H7 (cell line): ENCODE data around the gene ARHGEF5. TPM values are rescaled to one million over a fixed set of nuclear protein-coding genes. Genes with fewer than 3 reads are reported as not detected.
"Not testable (repeated sequence)": the region's sequence is repeated elsewhere in the genome, so short reads cannot be mapped to it uniquely, and the experiment has no call there.

Experiments
- DNase-seq: peaks from one replicate; pipeline ENCODE4 v3.0.0; 2012
- H3K27me3 ChIP-seq: 2 replicates; pipeline ENCODE4 v1.6.0; 2011; ENCODE audit warnings: mild to moderate bottlenecking, low read length; ENCODE audit not compliant: control insufficient read depth, insufficient read depth
- H3K36me3 ChIP-seq: replicated peaks from 2 replicates; pipeline ENCODE4 v1.5.1; 2011; ENCODE audit warnings: low read length; ENCODE audit not compliant: control insufficient read depth, insufficient read depth
- H3K4me3 ChIP-seq: 2 replicates; pipeline ENCODE4 v1.5.1; 2011; ENCODE audit warnings: low read depth, mild to moderate bottlenecking, control low read depth, low read length, moderate library complexity; ENCODE audit not compliant: insufficient read depth
- total RNA-seq: library from RNA; depleted of rRNA; stranded (reverse); fragments of >200 nt; shearing (Covaris generic); gene quantifications from 2 replicates; pipeline ENCODE4 v1.2.3, GENCODE V29; 2014

ARHGEF5 gene
- total RNA-seq, 1 experiment from 2014 or later, result 10.4 TPM

DNA sequence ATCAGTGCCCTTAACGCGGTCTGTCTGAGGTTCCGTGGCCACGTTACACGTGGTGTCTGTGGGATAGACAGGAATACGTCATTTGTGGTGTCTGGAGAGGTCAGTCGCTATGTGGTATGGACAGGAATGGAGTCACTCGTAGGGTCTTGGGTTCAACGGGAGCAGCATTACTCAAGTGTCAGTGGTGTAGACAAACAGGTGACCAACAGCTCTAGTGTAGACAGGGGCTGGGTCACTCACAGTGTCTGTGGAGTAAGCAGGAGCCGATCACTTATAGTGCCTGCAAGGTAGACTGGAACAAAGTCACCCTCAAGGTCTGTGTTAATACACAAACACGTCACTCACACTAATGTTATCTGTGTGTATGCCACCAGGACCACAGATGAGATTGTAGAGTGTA, 1.7 kb downstream of the ARHGEF5 start:
- H3K4me3 ChIP-seq, H3K36me3 ChIP-seq, H3K27me3 ChIP-seq, DNase-seq: not testable (repeated sequence)

DNA sequence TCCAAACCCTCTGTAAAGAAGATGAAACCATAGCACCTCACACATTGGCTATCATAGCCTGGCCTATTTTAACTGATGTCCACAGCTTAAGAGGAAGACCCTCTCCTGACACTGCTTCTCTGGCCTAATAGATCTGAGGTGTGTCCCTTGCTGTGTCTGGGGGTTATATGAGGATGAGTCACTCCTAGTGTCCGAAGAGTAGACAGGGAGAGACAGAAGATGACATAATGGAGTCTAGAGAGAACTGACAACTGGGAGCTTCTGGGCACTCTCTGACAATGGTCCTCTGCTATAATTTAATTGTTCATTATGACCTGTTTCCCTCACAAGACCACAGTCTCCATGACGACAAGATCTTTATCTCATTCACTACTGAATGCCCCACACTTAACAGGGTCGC, 6.9 kb downstream of the ARHGEF5 start:
- H3K4me3 ChIP-seq, H3K36me3 ChIP-seq, H3K27me3 ChIP-seq, DNase-seq: not testable (repeated sequence)

DNA sequence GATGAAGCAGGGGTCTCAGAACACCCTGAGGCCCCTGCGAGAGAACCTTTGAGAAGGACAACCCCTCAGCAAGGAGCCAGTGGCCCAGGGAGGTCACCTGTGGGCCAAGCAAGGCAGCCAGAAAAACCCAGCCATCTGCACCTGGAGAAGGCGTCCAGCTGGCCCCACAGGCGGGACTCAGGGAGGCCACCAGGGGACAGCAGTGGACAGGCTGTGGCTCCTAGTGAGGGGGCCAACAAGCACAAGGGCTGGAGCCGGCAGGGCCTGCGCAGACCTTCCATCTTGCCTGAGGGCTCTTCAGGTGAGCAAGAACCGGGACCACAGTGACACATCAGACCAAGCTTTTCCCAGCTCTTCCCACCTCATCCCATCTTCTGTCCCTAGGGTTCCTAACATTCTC, 10.3 kb downstream of the ARHGEF5 start:
- H3K36me3 ChIP-seq, result not testable (repeated sequence)

DNA sequence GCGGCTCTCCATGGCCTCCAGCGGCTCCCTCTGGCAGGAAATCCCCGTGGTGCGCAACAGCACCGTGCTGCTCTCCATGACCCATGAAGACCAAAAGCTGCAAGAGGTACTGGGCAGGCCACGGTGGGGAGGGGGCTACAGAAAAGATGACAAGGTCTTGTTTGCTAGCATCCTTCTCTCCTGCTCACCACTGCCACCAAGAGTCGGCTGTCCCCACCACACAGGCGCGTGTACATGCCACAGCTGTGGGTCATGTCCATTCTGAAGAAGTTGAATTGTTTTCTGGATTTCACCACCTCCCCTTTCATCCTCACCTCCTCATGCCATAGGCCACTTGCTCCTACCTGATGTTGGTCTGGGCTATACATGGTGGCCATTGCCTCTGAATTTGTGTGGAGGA, 12.0 kb downstream of the ARHGEF5 start:
- H3K36me3 ChIP-seq, H3K4me3 ChIP-seq, H3K27me3 ChIP-seq, DNase-seq: not testable (repeated sequence)

More for the DNA sequence above, 10.3 kb downstream of the ARHGEF5 start:
- H3K27me3 ChIP-seq, DNase-seq, H3K4me3 ChIP-seq: not testable (repeated sequence)

DNA sequence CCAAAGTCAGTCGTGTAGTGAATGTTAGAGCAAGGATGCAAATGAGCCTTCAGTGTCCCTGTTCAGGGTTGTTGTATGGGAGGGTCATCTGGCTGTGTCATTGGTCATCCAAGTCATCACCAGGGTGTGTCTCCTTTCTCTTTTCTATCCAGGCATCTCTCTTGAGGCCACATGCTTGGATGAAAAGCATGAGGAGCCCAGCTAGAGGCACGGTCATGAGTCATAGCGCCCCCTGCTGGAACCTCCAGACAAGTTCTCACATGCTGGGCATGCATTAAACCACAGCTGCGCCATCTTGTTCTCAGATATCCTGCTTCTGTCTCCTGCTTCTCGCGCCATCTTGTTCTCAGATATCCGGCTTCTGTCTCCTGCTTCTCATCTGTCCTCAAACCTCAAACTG, 14.0 kb downstream of the ARHGEF5 start:
- DNase-seq, H3K36me3 ChIP-seq, H3K4me3 ChIP-seq, H3K27me3 ChIP-seq: not testable (repeated sequence)

DNA sequence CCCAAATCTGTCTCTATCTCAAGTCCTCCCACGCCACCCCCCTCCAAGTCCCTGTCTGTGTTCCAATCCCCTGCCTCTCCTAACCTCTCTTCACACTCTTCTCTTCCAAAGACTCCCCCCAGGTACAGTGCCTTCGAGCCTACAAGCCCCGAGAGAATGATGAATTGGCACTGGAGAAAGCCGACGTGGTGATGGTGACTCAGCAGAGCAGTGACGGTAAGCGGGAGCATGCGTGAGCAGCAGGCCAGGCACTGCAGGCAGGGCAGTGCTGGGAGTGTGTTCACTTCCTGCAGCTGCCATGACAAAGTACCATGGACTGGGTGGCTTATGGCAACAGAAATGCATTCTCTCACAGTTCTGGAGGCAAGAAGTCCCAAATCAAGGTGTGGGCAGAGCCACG, 23.4 kb downstream of the ARHGEF5 start:
- H3K4me3 ChIP-seq, result no peak overlapping the region
- H3K36me3 ChIP-seq, result peaks cover 14% of the 10 kb centered on the region
- DNase-seq, result no peak
- H3K27me3 ChIP-seq, result no peaks in the 10 kb centered on the region

DNA sequence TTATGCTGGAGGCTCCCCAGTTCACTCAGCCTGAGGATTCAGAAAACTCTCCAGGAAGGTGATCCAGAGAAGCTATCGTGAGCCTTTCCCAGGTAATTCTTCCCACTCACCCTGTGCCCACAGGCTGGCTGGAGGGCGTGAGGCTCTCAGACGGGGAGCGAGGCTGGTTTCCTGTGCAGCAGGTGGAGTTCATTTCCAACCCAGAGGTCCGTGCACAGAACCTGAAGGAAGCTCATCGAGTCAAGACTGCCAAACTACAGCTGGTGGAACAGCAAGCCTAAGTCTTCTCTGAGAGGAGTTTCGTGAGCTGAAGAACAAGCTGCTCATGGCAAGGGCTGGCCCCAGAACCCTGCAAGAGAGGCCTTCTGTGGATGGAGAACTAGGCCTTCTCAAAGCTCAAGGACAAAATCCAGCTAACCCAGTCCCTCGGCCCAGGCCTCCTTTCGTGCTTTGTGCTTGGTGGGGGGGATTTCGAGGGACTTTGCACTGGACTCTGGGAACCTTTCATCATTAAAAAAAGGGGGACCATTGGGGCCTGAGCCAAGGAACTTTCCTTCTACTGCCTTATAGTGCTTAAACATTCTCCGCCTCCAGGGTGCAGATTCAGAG, 24.7 kb downstream of the ARHGEF5 start:
- no peak overlapping the region for H3K4me3 ChIP-seq
- DNase-seq, result no peak
- peaks cover 12% of the 10 kb centered on the region for H3K36me3 ChIP-seq
- H3K27me3 ChIP-seq, result no peaks in the 10 kb centered on the region

DNA sequence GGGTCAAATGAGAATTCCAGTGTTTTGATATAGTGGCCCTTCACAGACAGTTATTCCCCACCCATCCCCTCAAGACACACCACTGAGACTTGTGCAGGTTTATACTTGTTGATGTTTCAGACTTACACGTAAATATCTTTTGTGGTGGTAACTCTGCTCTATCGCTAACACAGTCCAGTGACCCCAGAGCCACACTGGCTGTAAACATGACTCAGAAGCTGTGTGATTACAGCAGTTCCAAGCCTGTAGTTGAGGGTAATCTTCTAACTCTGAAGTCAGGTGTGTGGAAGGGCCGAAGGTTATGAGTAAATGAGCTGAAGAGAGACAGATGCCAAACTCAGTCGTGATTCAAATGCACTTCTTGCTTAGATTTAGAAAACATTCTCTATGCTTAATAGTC, 28.9 kb downstream of the ARHGEF5 start:
- Histone ChIP-seq H3K36me3 (peaks cover 5% of the 10 kb centered on the region), H3K27me3 (no peaks in the 10 kb centered on the region), H3K4me3 (no peak overlapping the region)
- DNase-seq, result no peak

DNA sequence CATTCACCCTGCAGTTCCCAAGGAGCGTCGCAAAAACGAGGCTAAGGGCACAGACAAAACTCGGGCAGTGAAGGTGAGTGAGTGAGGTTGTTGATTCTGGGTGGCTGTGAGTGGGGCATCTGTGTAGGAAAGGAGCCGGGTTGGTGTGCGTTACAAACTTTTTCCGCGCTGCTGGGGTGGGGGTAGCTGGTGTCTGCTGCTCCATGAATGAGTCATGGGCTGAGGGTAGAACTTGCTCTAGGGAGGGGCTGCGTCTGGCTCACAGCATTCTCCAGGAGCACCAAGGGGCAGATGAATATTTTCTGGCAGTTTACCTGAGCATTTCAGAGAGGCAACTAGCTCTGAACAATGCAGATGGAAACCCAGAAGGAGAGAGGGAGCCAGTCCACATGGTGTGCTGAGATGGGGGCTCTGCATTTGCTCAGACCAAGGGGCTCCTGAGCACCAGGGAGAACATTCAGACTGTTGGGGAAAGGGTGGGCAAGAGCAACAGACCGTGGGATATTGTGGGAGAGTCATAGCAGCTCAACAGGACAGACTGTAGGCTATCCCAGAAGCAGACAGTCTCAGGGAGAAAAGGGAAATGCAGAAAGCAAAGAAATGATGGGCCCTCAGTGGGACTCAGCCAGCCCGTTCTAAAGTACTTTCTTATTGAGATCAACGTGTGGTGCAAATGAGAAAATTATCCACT, 29.5 kb downstream of the ARHGEF5 start:
- H3K36me3 ChIP-seq, result peaks cover 1% of the 10 kb centered on the region
- no peak for DNase-seq
- H3K4me3 ChIP-seq, result no peak overlapping the region
- no peaks in the 10 kb centered on the region for H3K27me3 ChIP-seq

DNA sequence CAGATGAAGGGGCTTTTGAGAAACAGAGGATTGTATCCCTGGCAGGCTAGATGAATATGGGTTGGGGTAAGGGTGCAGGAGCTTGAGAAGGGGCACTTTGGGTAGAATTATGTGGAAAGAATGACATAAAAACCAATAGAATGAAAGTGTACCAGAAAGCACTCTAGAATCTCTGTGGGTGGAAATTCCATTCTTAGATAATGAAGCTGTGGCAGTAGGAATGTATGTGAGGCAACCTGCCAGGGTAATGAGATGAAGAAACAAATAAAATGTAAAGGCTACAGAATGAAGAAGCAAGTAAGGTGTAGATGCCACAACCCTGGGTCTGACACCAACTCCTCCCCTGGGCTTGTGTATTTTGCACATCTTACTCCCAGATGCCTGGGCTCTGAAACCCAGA, 31.5 kb downstream of the ARHGEF5 start:
- no peaks in the 10 kb centered on the region for H3K36me3 ChIP-seq
- no peak overlapping the region for H3K4me3 ChIP-seq
- DNase-seq, result no peak
- no peaks in the 10 kb centered on the region for H3K27me3 ChIP-seq

DNA sequence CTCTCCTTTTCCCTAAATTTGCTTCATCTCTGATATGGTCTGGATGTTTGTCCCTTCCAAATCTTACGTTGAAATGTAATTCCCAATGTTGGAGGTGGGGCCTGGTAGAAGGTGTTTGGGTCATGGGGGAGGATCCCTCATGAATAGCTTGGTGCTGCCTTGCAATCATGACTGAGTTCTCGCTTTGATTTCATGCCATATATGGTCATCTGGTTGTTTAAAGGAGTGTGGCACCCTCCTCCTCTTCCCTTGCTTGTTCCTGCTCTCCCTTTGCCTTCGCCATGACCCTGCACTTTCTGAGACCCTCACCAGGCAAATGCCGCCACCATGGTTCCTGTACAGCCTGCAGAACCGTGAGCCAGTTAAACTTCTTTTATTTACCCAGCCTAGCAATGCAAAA, 33.7 kb downstream of the ARHGEF5 start:
- Histone ChIP-seq H3K4me3 (no peak overlapping the region), H3K27me3 (no peaks in the 10 kb centered on the region), H3K36me3 (no peaks in the 10 kb centered on the region)
- DNase-seq, result no peak

DNA sequence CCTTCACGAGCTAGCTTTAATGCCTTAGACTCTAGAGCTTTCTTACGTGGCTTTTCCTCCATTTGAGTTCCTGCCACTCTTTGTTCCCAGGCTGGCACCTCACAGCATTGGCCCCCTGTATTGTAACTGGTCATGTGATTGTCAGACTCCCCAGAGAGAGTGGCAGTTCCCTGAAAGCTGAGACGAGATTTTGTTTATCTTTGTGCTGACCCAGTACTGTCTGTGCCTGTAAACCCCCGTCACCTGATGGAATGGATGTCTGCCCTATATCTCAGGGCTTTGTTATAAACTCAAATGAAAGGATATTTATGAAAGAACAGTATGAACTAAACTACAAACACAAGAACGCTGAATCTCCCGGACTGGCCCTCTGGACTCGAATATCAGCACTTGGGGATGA, 35.3 kb downstream of the ARHGEF5 start:
- H3K27me3 ChIP-seq, result no peaks in the 10 kb centered on the region
- H3K4me3 ChIP-seq, result no peak overlapping the region
- DNase-seq, result no peak
- no peaks in the 10 kb centered on the region for H3K36me3 ChIP-seq

DNA sequence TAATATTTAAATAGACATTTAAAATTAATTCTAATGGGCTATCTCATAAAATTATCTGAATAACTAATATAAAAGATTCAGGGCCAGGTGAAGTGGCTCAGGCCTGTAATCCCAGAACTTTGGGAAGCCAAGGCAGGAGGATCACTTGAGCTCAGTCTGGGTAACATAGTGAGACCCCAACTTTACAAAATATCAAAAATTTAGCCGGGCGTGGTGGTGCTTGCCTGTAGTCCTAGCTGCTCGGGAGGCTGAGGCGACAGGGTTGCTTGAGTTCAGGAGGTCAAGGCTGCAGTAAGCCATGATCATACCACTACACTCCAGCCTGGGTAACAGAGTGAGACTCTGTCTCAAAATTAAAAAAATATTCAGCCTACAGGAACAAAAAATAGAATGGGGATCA, 35.8 kb downstream of the ARHGEF5 start:
- no peak for DNase-seq
- Histone ChIP-seq H3K36me3 (no peaks in the 10 kb centered on the region), H3K4me3 (no peak overlapping the region), H3K27me3 (no peaks in the 10 kb centered on the region)

DNA sequence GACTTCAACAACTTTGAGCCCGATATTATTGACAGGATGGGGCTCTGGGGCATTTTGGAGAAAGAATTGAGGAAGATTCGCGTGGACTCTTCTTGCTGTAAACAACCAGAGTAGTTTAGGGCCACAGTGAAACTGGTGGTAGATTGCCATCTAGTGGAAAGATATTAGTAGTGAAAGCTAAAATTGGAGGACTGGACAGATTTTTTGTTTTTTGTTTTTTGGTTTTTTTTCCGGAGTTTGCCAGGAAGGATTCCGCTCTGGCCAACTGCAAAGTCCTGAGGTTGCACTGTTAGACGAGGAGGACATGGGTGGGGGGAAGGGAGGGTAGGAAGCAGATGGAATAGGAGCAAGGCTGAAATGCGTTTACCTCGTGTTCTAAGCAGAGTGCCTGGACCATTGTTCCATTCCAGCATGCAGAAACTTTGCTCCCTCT, 36.6 kb downstream of the ARHGEF5 start:
- no peak overlapping the region for H3K4me3 ChIP-seq
- DNase-seq, result peak; percentile 59
- no peaks in the 10 kb centered on the region for H3K36me3 ChIP-seq
- no peaks in the 10 kb centered on the region for H3K27me3 ChIP-seq

DNA sequence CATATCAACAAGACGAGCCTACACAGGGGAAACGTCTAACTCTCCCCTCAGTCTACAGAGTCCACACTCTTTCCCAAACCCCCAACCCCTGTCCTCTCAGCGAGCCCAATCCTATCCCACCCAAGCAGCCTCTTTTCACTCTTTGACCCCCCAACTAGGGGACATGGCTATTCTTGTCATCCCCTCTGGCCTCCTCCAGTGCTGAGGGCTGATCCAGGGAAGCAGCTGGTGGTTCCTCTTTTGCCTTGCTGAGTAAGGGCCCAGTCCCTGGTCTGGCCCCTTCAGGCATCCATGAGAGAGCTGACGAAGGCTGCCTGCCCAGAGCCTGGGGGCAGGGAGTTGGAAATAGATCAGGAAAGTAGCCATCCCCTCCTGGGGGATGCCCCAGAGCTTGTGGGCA, 41.9 kb downstream of the ARHGEF5 start:
- Histone ChIP-seq H3K36me3 (no peaks in the 10 kb centered on the region), H3K4me3 (no peak overlapping the region), H3K27me3 (no peaks in the 10 kb centered on the region)
- DNase-seq, result no peak
